Measurements from ENCODE around the gene ARHGDIA.
"Not testable (repeated sequence)": the region's sequence is repeated elsewhere in the genome, so short reads cannot be mapped to it uniquely, and the experiment has no call there.

Gene ARHGDIA

DNA sequence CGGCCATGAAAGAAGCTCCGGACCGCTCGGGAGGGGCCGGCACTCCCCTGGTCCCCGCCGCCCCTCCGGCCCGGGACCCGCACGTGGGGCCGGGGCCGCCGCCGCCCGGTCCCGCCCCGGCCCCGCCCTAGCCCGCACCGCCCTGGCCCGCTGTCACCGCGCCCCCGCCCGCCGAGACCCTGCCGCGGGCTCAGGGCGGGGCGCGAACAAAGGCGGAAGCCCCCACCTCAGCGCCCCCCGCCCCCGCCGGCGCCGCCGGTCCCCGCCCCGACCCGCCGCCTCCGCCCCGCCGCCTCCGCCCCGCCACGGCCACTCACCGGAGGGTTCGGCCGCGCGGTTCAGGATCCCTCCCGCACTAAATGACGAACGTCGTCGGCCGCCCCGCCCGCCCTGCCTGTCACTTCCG is at the start of gene ARHGDIA:
TSS of gene ARHGDIA (minus strand) at position 357 of the 406 bp plus-strand sequence. CDS start 1,407 bp downstream, outside the sequence.
- Mint-ChIP-seq H3K4me1 (peaks cover 41% of the 10 kb centered on the region), H3K27me3 (no peaks in the 10 kb centered on the region), H3K36me3 (peaks cover 6% of the 10 kb centered on the region)

DNA sequence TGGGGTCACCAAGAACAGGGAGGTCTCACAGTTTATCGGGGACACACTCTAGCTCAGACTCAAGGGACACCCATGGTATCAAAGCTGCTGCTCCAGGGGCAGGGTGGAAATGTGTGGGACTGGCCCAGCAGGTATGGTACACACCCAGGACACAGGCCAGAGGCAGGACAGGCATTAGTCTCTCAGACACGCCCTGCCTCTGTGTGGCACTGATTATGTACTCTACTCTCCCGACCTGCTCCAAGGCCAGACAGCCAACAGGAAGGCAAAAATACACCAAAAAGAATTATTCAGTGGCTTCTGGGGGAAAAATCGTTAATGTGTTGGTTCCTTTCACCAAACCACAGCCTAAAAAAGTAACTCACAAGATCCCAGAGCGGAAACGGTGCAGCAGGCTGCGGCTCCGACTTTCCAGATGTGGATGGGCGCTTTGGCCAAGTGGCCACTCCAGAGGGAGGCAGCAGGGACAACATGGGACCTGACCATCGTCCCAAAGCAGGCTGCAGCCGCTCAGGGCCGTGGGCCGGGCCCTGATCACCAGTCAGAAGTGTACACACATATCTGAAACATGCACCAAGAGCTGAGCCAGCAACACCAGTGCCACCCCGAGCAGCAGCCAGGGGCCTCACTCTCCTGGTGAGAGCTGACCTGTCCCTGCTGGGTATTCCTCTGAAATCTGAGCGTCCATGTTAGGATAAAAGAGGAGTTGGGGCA is 47.9 kb upstream of the ARHGDIA start:
- H3K9me3 Mint-ChIP-seq, result no peaks in the 10 kb centered on the region
- no peaks in the 10 kb centered on the region for H3K27me3 Mint-ChIP-seq
- H3K4me3 Mint-ChIP-seq, result no peak overlapping the region
- H3K27ac Mint-ChIP-seq, result peak overlapping the region; percentile 18
- no peaks in the 10 kb centered on the region for H3K36me3 Mint-ChIP-seq
- H3K4me1 Mint-ChIP-seq, result peaks cover 36% of the 10 kb centered on the region

More for the DNA sequence above, at the start of gene ARHGDIA:
- Mint-ChIP-seq H3K27ac (peak within 1 kb of the TSS; percentile 97), H3K9me3 (no peaks in the 10 kb centered on the region), H3K4me3 (peak within 1 kb of the TSS; percentile 92)

DNA sequence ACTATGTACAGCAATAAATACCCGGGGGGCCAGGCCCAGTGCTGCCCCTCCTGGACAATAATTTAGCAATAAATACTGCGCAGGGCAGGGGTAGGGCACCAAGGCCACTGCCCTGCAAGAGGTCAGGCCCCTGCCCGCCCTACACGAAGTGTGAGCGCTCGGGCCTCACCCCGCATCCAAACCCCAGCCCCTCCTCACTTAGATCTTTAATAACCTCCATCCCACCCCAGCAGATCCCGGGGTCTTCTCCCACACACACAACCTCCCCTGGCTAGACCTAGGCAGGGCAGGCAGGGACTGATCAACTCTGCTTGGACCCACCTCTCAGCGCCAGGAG is 47.2 kb upstream of the ARHGDIA start:
- H3K9me3 Mint-ChIP-seq, H3K36me3 Mint-ChIP-seq, H3K27me3 Mint-ChIP-seq: not testable (repeated sequence)
- Mint-ChIP-seq H3K4me3 (peak overlapping the region; percentile 86), H3K4me1 (peaks cover 36% of the 10 kb centered on the region), H3K27ac (peak overlapping the region; percentile 81)

DNA sequence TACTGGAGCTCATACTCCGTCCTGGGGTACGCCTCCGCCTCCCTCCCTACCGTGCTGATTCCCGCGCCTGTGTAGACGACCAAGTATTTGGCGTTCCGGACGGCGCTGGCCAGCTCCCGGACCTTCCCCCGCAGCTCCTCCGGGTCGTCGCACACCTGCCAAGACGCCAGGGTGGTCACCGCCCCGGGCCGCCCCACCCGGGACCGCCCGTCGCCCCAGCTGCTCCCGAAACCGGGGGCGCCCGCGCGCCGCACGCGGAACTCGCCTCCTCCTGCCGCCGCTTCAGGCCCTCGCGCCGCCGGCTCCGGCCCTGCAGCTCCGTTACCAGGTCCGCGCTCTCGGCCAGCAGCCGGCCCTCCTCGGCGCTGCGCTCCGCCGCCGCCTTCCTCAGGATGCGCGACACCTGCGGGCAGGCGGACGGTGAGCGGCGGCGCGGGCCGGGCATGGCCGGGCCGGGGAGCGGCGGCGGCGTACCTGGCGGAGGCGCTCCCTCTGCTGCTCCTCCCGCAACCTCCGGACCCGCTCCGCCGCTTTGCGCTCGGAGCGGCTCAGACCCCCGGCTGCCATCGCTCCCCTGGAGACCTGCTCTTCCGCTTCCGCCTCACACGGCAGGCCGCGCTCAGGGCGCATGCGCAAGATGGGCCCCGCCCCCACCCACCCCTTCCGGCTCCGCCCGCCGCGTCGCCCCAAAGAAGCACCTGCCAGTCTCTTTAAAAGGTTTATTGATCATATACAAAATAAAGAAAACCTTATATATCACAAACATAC is 46.6 kb upstream of the ARHGDIA start, which contains the start of gene SIRT7:
TSS of gene SIRT7 (minus strand) at position 612 of the 768 bp plus-strand sequence. CDS start at position 567, 45 bp downstream.
- H3K9me3 Mint-ChIP-seq, result no peaks in the 10 kb centered on the region
- peaks cover 36% of the 10 kb centered on the region for H3K4me1 Mint-ChIP-seq
- H3K27ac Mint-ChIP-seq, result peak within 1 kb of the TSS; percentile 81
- peaks cover 7% of the 10 kb centered on the region for H3K36me3 Mint-ChIP-seq
- H3K27me3 Mint-ChIP-seq, result no peaks in the 10 kb centered on the region
- peak within 1 kb of the TSS; percentile 86 for H3K4me3 Mint-ChIP-seq

DNA sequence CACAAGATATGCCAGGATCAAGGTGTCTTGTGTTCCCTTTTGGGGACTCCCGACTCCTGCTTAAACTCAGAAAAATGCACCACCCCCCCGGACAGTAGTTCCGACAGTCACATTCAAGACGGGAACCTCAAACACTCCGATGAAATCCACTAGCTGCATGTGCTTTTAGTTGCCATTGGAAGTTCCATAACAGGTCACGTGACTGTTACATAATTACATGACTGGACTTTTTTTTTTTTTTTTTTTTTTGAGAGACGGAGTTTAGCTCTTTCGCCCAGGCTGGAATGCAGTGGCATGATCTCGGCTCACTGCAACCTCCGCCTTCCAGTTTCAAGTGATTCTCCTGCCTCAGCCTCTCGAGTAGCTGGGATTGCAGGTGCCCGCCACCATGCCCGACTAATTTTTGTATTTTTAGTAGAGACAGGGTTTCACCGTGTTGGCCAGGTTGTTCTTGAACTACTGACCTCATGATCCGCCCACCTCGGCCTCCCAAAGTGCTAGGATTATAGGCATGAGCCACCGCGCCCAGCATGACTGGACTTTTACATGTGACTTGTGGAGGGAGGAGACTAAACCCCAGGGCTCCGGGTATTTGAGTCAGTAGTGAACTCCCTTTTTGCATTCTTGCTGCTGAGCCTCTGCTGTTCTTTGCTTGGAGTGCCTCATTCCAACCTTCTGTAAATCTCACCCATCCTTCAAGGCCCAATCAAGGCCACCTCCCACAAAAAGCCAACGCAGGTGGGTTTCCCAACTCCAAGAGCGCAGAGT is 45.3 kb upstream of the ARHGDIA start:
- H3K36me3 Mint-ChIP-seq, result peaks cover 7% of the 10 kb centered on the region
- H3K27ac Mint-ChIP-seq, result peak overlapping the region; percentile 75
- H3K27me3 Mint-ChIP-seq, result no peaks in the 10 kb centered on the region
- peaks cover 36% of the 10 kb centered on the region for H3K4me1 Mint-ChIP-seq
- peak overlapping the region; percentile 86 for H3K4me3 Mint-ChIP-seq
- no peaks in the 10 kb centered on the region for H3K9me3 Mint-ChIP-seq

DNA sequence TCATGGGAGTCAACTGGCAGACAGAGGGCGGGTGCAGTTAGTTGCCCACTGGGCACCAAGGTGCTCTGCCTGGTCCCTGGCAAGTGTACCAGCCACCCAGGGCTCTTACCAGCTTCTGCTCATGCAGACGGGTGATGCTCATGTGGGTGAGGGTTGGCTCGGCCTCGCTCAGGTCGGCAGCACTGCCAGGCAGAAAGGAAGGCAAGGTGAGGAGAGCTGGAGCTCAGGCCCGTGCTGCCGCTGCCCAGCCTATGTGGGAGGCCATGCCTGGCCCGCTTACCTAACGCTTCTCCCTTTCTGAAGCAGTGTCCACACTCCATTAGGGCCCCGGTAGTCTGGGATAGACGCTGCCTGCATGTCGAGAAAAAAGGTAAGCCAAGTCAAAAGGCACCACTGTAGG is 44.2 kb upstream of the ARHGDIA start:
- Mint-ChIP-seq H3K4me1 (peaks cover 36% of the 10 kb centered on the region), H3K9me3 (no peaks in the 10 kb centered on the region), H3K27me3 (no peaks in the 10 kb centered on the region), H3K27ac (no peak overlapping the region), H3K36me3 (peaks cover 7% of the 10 kb centered on the region), H3K4me3 (no peak overlapping the region)

DNA sequence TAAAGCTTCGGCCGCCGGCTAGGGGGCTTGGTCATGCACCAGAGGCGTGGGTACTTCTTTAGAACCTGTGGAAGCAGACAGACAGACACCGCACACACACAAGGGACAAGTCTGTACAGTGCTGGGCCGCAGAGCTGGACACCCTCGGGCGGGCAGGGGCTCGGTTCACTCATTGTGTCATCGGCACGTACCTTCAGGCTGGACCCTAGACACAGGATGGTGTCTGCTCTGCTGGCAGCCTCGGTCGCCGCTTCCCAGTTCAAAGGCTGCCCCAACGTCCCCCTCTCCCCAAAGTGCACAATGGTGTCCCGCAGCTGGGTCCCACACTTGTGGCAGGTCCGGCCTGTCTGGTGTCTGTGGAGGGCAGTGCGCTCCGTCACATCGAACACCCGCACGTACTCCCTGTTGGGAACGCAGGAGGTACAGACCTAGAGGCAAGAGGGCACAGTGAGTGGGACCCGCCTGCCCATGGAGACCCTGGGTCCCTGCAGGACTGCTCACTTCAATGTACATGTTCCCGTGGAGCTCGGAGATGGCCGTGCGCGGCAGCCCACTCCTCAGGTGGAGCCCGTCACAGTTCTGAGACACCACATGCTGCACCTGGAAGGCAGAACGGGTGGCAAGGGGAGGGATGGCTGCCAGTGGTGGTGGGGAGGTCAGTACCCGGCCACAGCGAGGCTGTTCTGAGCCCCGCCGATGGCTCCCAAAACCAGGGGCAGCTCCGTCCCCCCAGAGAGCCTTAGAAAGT is 43.1 kb upstream of the ARHGDIA start:
- H3K4me1 Mint-ChIP-seq, result peaks cover 35% of the 10 kb centered on the region
- no peak overlapping the region for H3K4me3 Mint-ChIP-seq
- no peak overlapping the region for H3K27ac Mint-ChIP-seq
- peaks cover 7% of the 10 kb centered on the region for H3K36me3 Mint-ChIP-seq
- H3K9me3 Mint-ChIP-seq, result no peaks in the 10 kb centered on the region
- H3K27me3 Mint-ChIP-seq, result no peaks in the 10 kb centered on the region

DNA sequence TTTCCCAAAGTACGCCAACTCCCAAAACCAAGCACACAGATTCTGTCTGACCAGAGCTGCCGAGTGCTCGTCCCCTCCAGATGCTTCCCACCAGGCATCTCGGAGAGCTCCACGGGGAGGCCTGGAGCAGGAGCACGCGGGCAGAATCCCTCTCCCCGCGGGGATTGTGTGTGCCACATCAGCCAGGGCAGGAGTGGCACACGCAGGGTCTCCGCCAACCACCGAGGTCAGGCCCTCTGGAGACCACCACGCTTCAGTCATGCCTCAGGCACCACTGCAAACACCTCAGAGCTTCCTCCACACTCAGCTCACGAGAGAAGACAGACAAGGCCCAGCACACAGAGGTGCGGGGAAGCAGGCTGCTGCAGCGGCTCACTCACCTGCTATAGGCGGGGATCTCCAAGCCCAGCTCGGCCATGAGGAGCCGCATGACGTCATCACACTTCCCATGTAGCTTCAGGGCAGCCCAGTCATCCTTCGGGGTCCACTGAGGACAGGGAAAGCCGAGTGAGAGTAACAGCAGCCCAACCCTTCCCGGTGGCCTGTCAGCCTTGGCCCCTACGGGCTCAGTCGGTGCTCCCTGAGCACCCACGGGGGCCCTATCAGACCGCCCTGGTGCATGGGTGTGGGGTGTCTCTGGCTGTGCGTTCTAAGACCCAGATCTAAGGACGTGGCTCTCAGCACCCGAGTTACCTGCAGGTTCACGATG is 42.4 kb upstream of the ARHGDIA start:
- Mint-ChIP-seq H3K4me1 (peaks cover 27% of the 10 kb centered on the region), H3K4me3 (no peak overlapping the region), H3K36me3 (peaks cover 7% of the 10 kb centered on the region), H3K27me3 (no peaks in the 10 kb centered on the region), H3K27ac (no peak overlapping the region), H3K9me3 (no peaks in the 10 kb centered on the region)

DNA sequence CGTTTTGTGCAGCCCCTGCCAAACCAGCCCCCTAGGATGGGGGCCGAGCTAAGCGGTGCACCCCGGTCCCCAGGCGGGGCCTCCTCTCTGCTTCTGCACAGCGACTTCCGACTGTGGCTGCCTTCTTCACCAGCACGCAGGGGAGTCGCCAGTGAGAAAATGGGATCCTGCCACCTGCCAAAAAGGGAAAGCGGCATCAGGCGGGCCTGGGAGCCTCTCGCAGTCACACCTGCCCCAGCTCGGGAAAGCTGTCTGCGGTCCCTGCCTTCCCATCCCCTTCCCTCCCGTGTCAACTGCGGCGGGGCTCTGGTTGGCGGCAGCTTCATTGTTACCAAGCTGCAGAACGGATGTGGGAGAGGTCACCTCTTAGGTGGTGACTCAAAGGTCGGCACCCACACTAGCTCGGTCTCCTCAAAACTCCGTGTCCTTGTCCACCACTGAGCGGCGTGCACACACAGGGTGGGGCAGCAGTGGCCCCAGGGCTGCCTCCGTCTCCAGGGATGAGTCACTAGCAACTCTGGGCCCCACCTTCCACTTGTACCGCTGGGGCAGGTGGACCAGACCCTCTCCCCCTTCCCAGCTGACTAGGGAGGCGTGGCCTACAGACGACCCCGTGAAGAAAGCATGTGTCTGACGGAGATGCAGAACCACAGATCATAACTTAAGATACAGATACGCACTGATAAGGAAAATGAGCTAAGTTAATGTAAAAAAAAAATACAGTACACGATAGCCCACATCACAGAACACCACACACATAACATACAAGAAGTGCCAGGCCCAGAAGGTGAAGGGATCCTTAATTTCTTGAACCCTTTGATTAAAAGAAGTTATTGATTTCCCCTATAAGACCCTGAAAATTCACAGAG is 41.5 kb upstream of the ARHGDIA start:
- H3K27ac Mint-ChIP-seq, result no peak overlapping the region
- no peaks in the 10 kb centered on the region for H3K9me3 Mint-ChIP-seq
- H3K36me3 Mint-ChIP-seq, result peaks cover 7% of the 10 kb centered on the region
- H3K4me3 Mint-ChIP-seq, result peak overlapping the region; percentile 39
- H3K27me3 Mint-ChIP-seq, result no peaks in the 10 kb centered on the region
- H3K4me1 Mint-ChIP-seq, result peaks cover 23% of the 10 kb centered on the region

DNA sequence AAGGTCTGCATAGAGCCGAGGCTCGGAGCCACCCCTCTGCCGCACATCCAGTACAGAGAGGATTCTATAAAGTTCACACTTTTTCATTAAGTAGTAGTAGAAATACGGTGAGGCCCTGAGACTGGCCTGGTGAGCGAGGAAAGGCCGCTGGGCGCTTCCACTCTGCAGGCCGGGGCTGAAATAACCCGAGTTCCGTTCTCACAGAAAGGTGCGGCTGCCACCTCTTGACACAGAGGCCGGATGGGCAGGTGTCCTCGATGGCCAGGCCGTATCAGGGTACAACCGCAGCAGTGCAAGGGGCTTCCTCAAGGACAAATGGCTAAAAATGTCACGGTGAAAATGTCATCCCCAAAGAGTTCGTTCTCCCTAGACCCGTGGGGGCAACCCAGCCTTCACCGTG is 40.8 kb upstream of the ARHGDIA start:
- Mint-ChIP-seq H3K27me3 (no peaks in the 10 kb centered on the region), H3K9me3 (no peaks in the 10 kb centered on the region), H3K27ac (no peak overlapping the region), H3K4me1 (peaks cover 18% of the 10 kb centered on the region), H3K36me3 (peaks cover 7% of the 10 kb centered on the region), H3K4me3 (peak overlapping the region; percentile 59)

DNA sequence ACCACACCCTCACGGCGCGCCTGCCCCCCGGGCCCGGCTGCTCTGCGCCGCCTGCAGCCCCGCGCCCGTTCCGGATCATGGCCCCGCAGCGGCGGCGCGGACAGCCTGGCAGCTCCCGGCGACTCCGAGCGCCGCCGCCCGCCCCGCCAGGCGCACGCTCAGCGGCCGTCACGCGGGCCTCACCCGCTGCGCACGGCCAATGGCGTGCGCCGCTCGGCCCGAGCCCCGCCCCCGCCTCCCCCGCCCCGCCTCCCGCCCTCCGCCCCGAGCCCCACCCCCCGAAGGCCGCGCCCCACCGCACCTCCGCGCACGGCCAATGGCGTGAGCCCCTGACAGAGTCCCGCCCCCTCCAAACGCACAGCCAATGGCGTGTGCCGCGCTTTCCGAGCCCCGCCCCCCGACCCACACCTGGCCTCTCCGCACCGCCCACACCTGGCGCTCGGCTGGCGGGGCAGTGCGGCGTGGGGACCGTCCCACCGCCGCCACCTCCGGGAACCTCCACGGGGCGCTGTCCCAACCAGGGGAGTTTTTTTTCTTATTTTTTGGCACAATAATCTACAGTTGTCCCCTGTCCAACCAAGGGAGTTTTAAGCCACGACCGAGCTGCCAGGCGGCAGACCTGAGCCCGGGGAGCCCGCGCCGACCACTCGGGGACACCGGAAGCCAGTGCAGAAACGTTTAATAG is 40.3 kb upstream of the ARHGDIA start, which contains the start of gene PCYT2:
TSS of gene PCYT2 (minus strand) at position 123 of the 685 bp plus-strand sequence. CDS start at position 79, 44 bp downstream.
- Mint-ChIP-seq H3K9me3 (no peaks in the 10 kb centered on the region), H3K36me3 (peaks cover 7% of the 10 kb centered on the region), H3K4me3 (peak within 1 kb of the TSS; percentile 81), H3K27me3 (no peaks in the 10 kb centered on the region), H3K4me1 (peaks cover 13% of the 10 kb centered on the region), H3K27ac (no peak within 1 kb of the TSS)

DNA sequence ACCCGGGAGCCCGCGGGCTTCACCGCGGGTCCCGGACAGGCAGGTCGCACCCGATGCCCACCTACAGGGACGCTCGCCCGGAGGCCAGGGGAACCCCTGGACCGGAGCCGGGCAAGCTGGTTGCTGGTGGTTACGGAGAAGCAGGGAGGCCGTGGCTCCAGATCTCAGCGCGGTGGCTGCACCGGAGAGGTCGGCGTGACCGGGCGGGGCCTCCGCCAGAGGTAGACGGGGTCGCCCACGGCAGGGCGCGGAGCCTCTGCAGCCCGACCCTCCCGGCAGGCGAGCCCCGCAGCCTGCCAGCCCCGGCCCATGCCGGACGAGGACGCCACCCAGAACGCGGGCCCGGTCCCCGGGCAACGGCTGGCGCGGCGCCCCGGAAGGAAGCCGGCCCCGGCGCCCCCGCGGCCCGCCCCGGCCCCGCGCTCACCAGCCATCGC is 39.7 kb upstream of the ARHGDIA start:
- Mint-ChIP-seq H3K9me3 (no peaks in the 10 kb centered on the region), H3K27ac (no peak overlapping the region), H3K27me3 (no peaks in the 10 kb centered on the region)

More for the DNA sequence above, 39.7 kb upstream of the ARHGDIA start:
- Mint-ChIP-seq H3K4me3 (peak overlapping the region; percentile 81), H3K4me1 (peaks cover 8% of the 10 kb centered on the region), H3K36me3 (peaks cover 7% of the 10 kb centered on the region)
